Measurements from ENCODE around the gene RAB5IF. TPM values are rescaled to one million over a fixed set of nuclear protein-coding genes. Genes with fewer than 3 reads are reported as not detected.

The RAB5IF gene
- total and polyA plus RNA-seq, 7 experiments from 2014 or later, result 47.9 to 153 (median 93.9) TPM

DNA sequence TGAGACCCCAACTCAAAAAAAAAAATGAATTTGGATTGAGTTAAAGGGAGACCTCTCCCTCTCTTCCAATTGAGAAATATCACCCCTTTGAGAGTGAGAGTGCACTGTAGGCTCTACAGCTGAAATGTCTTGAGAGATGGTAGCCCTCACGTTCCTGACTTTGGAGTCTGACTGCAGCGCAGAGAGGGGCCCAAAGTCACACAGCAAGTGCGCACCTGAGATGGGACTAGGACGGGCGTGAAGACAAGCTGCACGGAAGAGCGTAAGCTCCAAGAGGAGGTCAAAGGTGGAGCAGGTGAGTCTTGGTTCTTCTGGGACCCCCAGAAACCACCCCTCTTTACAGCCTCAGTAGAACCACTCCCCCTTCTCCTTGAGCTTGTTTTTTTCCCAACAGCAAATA lies 39.8 kb downstream of the RAB5IF start:
- Histone ChIP-seq H3K4me1 (ENCODE audit: control insufficient read depth in 2 of 2, insufficient read depth in 2 of 2, low read length in 2 of 2) (peaks cover 30 to 35% of the 10 kb centered on the region in 2 donors), H3K9me3 (ENCODE audit: control insufficient read depth in 2 of 3, low read length in 3 of 3) (no peaks in the 10 kb centered on the region), H3K27ac (ENCODE audit: low read depth, low read length) (peak overlapping the region; percentile 85), H3K27me3 (ENCODE audit: control insufficient read depth in 2 of 2, insufficient read depth in 2 of 2, low read length in 2 of 2) (no peaks in the 10 kb centered on the region), H3K36me3 (ENCODE audit: control insufficient read depth in 2 of 3, insufficient read depth in 3 of 3, low read length in 3 of 3) (peaks cover 0 to 14% (median 6%) of the 10 kb centered on the region in 3 experiments), H3K4me3 (ENCODE audit: low read length) (peak overlapping the region; percentile 82)
- peak overlapping the region; percentile 94 to 99 (median 97) for H3K27ac Mint-ChIP-seq
- H3K4me1 Mint-ChIP-seq, result peaks cover 31 to 68% (median 58%) of the 10 kb centered on the region in 7 donors
- ChIA-PET CTCF (interaction anchor here (1.0 to 4.4 kb wide), 8 partner anchors 11 to 40 kb away, joined by 3 to 43 read pairs (median 8); partner anchors contain the start of gene RAB5IF), POLR2A (interaction anchor here (0.6 to 9.2 kb wide), 18 partner anchors 10 to 471 kb away, joined by 3 to 74 read pairs (median 4); partner anchors contain the start of genes DSN1 and RAB5IF)
- peak overlapping the region; percentile 93 to 100 (median 99) for H3K4me3 Mint-ChIP-seq
- intact Hi-C loops (cut with micrococcal nuclease), result loop anchor here (2.0 to 5.0 kb wide), 6 partner anchors 13 to 102 kb away; partner anchors contain the start of genes NDRG3 (in 1 of the 2) and RAB5IF (in 1 of the 2)
- peak in 2 of 9 donors; percentile 7 to 8 for DNase-seq
- ATAC-seq, result no peak
- H3K36me3 Mint-ChIP-seq, result peaks cover 0 to 25% (median 6%) of the 10 kb centered on the region in 5 donors
- peaks cover 0 to 2% (median 0%) of the 10 kb centered on the region in 11 donors for H3K9me3 Mint-ChIP-seq
- H3K27me3 Mint-ChIP-seq, result no peaks in the 10 kb centered on the region

DNA sequence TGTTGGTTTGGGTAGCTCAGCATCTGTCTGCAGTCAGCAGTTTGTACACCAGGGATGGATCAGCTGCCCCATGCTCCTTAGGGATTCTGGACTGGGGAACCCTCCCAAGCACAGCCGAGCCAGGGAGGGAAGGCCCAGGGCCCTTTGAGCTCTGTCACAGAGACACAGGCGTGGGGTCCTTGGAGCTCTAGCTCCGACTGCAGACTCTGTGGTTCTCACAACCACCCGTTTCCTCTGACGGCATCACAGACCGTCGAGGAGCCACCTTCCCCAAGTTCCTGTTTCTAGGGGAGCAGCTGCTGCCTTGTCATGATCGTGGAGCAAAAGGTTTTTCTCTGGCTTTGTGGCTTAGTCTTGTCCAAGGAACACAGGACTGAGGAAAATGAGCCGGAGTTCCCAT lies 40.4 kb downstream of the RAB5IF start, which contains the start of gene SLA2:
Gene SLA2 (minus strand): TSS at position 199 of the 400 bp plus-strand sequence. CDS start 4,861 bp downstream, outside the sequence.
- intact Hi-C loops (cut with micrococcal nuclease), result loop anchor here (1.0 to 5.0 kb wide), 11 partner anchors 13 to 101 kb away; partner anchors contain the start of genes RAB5IF (in 2 of the 2), NDRG3 (in 1 of the 2) and TGIF2 (in 1 of the 2)
- DNase-seq (peak; percentile 36 to 75 (median 67)), ATAC-seq (peak; percentile 92)
- Mint-ChIP-seq H3K4me1 (peaks cover 31 to 67% (median 58%) of the 10 kb centered on the region in 7 donors), H3K9me3 (peaks cover 0 to 2% (median 0%) of the 10 kb centered on the region in 11 donors), H3K4me3 (peak within 1 kb of the TSS; percentile 93 to 100 (median 99)), H3K36me3 (peaks cover 0 to 25% (median 5%) of the 10 kb centered on the region in 5 donors), H3K27me3 (no peaks in the 10 kb centered on the region), H3K27ac (peak within 1 kb of the TSS; percentile 94 to 99 (median 97))
- ChIA-PET POLR2A (interaction anchor here (0.6 to 9.2 kb wide), 19 partner anchors 9 to 398 kb away, joined by 3 to 74 read pairs (median 4); partner anchors contain the start of genes DSN1 and RAB5IF), CTCF (interaction anchor here (1.0 to 4.4 kb wide), 8 partner anchors 10 to 41 kb away, joined by 3 to 43 read pairs (median 8); partner anchors contain the start of gene RAB5IF)
- Histone ChIP-seq H3K4me1 (ENCODE audit: control insufficient read depth in 2 of 2, insufficient read depth in 2 of 2, low read length in 2 of 2) (peaks cover 30 to 35% of the 10 kb centered on the region in 2 donors), H3K9me3 (ENCODE audit: control insufficient read depth in 2 of 3, low read length in 3 of 3) (no peaks in the 10 kb centered on the region), H3K4me3 (ENCODE audit: low read length) (peak within 1 kb of the TSS; percentile 82), H3K27me3 (ENCODE audit: control insufficient read depth in 2 of 2, insufficient read depth in 2 of 2, low read length in 2 of 2) (no peaks in the 10 kb centered on the region), H3K27ac (ENCODE audit: low read depth, low read length) (peak within 1 kb of the TSS; percentile 85), H3K36me3 (ENCODE audit: control insufficient read depth in 2 of 3, insufficient read depth in 3 of 3, low read length in 3 of 3) (peaks cover 0 to 8% (median 5%) of the 10 kb centered on the region in 3 experiments)

DNA sequence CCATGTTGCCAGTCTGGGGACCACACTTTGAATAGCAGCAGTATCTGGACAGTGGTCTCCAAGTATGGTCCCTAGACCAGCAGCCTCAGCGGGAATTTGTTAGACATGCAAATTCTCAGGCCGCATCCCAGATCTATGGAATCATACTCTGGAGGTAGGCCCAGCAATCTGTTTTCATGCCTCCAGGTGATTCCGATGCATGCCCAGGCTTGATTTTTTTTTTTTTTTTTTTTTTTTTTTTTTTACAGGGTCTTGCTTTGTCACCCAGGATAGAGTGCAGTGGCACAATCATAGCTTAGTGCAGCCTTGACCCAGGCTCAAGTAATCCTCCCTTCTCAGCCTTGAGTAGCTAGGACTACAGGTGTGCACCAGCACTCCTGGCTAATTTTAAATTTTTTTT lies 41.1 kb downstream of the RAB5IF start:
- Mint-ChIP-seq H3K4me3 (peak overlapping the region; percentile 51 to 100 (median 98)), H3K9me3 (peaks cover 0 to 2% (median 0%) of the 10 kb centered on the region in 11 donors), H3K27me3 (no peaks in the 10 kb centered on the region), H3K27ac (peak overlapping the region; percentile 83 to 99 (median 97)), H3K36me3 (peaks cover 0 to 24% (median 6%) of the 10 kb centered on the region in 5 donors), H3K4me1 (peaks cover 27 to 60% (median 54%) of the 10 kb centered on the region in 7 donors)
- intact Hi-C loops (cut with micrococcal nuclease), result loop anchor here (1.0 to 5.0 kb wide), 6 partner anchors 16 to 101 kb away; partner anchors contain the start of genes NDRG3 (in 1 of the 2), RAB5IF (in 1 of the 2) and TGIF2 (in 1 of the 2)
- Histone ChIP-seq H3K36me3 (ENCODE audit: control insufficient read depth in 2 of 3, insufficient read depth in 3 of 3, low read length in 3 of 3) (peaks cover 0 to 1% (median 1%) of the 10 kb centered on the region in 3 experiments), H3K4me3 (ENCODE audit: low read length) (no peak overlapping the region), H3K4me1 (ENCODE audit: control insufficient read depth in 2 of 2, insufficient read depth in 2 of 2, low read length in 2 of 2) (peaks cover 27 to 33% of the 10 kb centered on the region in 2 donors), H3K27me3 (ENCODE audit: control insufficient read depth in 2 of 2, insufficient read depth in 2 of 2, low read length in 2 of 2) (no peaks in the 10 kb centered on the region), H3K9me3 (ENCODE audit: control insufficient read depth in 2 of 3, low read length in 3 of 3) (no peaks in the 10 kb centered on the region), H3K27ac (ENCODE audit: low read depth, low read length) (peak overlapping the region; percentile 85)
- ChIA-PET CTCF (interaction anchor here (0.6 to 4.4 kb wide), 4 partner anchors 9 to 195 kb away, joined by 5 to 43 read pairs (median 7); no protein-coding TSS in a partner anchor), POLR2A (interaction anchor here (0.6 to 9.2 kb wide), 10 partner anchors 10 to 153 kb away, joined by 3 to 74 read pairs (median 7); partner anchors contain the start of gene RAB5IF)
- ATAC-seq, result no peak
- DNase-seq, result no peak

DNA sequence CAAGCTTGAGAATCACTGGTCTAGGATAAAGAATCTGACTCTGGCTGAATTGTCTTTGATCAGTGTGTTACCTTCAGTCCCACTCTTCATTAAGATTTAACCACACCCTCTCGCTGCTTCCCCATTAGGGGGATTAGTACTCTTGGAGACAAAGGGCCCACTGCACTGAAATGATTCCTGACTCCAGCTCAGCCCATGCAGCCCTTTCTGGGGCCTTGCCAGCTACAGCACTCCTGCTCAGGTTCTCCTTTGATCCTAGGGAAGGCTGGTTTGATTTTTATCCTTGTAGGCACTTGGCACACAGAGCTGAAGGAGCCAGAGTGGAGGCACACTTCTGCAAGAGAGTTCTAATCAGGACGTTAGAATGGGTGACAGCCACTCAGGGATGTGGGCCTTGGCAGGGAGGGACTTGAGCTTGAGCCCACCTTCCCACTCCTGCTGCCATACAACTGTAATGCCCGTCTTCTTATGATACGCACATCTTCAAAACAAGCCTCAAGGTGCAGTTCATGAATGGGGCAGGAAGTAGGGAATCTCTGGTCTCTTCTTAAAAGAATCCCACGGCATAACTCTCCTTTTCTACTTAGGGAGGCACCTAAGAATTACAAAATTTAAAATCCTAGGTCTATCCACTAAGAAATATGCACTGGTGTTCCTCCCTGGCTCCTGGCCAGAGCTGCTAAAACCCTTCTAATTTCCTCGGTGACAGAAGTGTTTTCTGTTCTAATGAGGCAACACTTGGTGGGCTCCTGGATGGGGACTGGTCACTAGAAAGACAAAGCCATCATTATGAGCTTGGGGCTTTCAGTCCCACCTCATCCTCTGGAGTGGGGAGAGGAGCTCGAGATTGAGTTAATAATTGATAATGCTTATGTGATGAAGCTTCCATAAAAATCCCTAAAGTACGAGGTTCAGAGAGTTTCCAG lies 41.9 kb downstream of the RAB5IF start:
- Mint-ChIP-seq H3K36me3 (peaks cover 0 to 20% (median 7%) of the 10 kb centered on the region in 5 donors), H3K27ac (peak overlapping the region; percentile 52 to 99 (median 92)), H3K4me3 (peak overlapping the region in 9 of 10 donors; percentile 20 to 97 (median 56)), H3K4me1 (peaks cover 22 to 52% (median 47%) of the 10 kb centered on the region in 7 donors), H3K9me3 (no peaks in the 10 kb centered on the region), H3K27me3 (no peaks in the 10 kb centered on the region)
- Histone ChIP-seq H3K4me3 (ENCODE audit: low read length) (no peak overlapping the region), H3K36me3 (ENCODE audit: control insufficient read depth in 2 of 3, insufficient read depth in 3 of 3, low read length in 3 of 3) (peaks cover 0 to 3% (median 0%) of the 10 kb centered on the region in 3 experiments), H3K27me3 (ENCODE audit: control insufficient read depth in 2 of 2, insufficient read depth in 2 of 2, low read length in 2 of 2) (no peaks in the 10 kb centered on the region), H3K27ac (ENCODE audit: low read depth, low read length) (peak overlapping the region; percentile 3), H3K9me3 (ENCODE audit: control insufficient read depth in 2 of 3, low read length in 3 of 3) (no peaks in the 10 kb centered on the region), H3K4me1 (ENCODE audit: control insufficient read depth in 2 of 2, insufficient read depth in 2 of 2, low read length in 2 of 2) (peaks cover 23 to 25% of the 10 kb centered on the region in 2 donors)
- ATAC-seq (no peak), DNase-seq (no peak)
- intact Hi-C loops (cut with micrococcal nuclease), result loop anchor here in 1 of 2 donors (5.0 kb wide), 1 partner anchor 100 kb away; the partner anchor contains the start of gene NDRG3
- ChIA-PET POLR2A (interaction anchor here (0.6 to 9.2 kb wide), 7 partner anchors 16 to 208 kb away, joined by 3 to 74 read pairs (median 4); partner anchors contain the start of gene RAB5IF), CTCF (interaction anchor here (0.6 to 4.4 kb wide), 2 partner anchors 35 to 195 kb away, joined by 5 to 43 read pairs; no protein-coding TSS in a partner anchor)

DNA sequence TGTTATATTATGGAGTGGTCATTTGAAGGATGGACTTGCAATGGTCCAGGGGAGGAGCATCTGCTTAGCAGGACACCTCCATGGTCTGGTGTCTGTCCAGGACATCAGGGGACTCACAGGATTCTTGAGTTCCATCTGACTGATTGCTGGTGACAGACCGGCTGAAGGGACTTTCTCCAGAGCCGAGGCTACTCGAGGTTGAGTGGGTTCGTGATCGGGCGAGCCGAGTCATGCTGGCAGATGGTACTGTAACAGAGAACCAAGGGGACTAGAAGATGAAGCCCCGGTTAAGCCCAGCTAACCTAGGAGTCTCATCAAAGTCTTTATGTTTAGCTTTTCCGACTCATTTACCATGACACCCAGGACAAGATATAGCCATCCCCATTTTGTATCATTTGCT lies 47.9 kb downstream of the RAB5IF start:
- Mint-ChIP-seq H3K27me3 (no peaks in the 10 kb centered on the region), H3K4me3 (no peak overlapping the region), H3K27ac (no peak overlapping the region), H3K9me3 (no peaks in the 10 kb centered on the region), H3K4me1 (peaks cover 7 to 18% (median 15%) of the 10 kb centered on the region in 7 donors), H3K36me3 (peaks cover 0 to 23% (median 17%) of the 10 kb centered on the region in 5 donors)
- Histone ChIP-seq H3K4me3 (ENCODE audit: low read length) (no peak overlapping the region), H3K27ac (ENCODE audit: low read depth, low read length) (no peak overlapping the region), H3K27me3 (ENCODE audit: control insufficient read depth in 2 of 2, insufficient read depth in 2 of 2, low read length in 2 of 2) (no peaks in the 10 kb centered on the region), H3K9me3 (ENCODE audit: control insufficient read depth in 2 of 3, low read length in 3 of 3) (no peaks in the 10 kb centered on the region), H3K4me1 (ENCODE audit: control insufficient read depth in 2 of 2, insufficient read depth in 2 of 2, low read length in 2 of 2) (peaks cover 8 to 12% of the 10 kb centered on the region in 2 donors), H3K36me3 (ENCODE audit: control insufficient read depth in 2 of 3, insufficient read depth in 3 of 3, low read length in 3 of 3) (peaks cover 0 to 28% (median 0%) of the 10 kb centered on the region in 3 experiments)
- ChIA-PET POLR2A (no interaction called here), CTCF (no interaction called here)
- DNase-seq (no peak), ATAC-seq (no peak)
- intact Hi-C loops (cut with micrococcal nuclease), result no loop called here

All from naive thymus-derived CD4-positive, alpha-beta T cell (primary cell).